CD4-positive, alpha-beta memory T cell (primary cell): ENCODE measurements around the gene ERI2. TPM values are rescaled to one million over a fixed set of nuclear protein-coding genes. Genes with fewer than 3 reads are reported as not detected.
A peak's percentile ranks its signal among the peaks of the same experiment; 100 is the strongest.
"Not testable (repeated sequence)": the region's sequence is repeated elsewhere in the genome, so short reads cannot be mapped to it uniquely, and the experiment has no call there.

Experiments
- CTCF ChIA-PET: fragments of 350-600 bp; sonication (Branson Sonifier 250); formaldehyde crosslinking; loops from one replicate; lab custom pipeline; 2021; ENCODE audit warnings: inconsistent platforms; ENCODE audit not compliant: partially characterized antibody; lab: Charles Lee
- POLR2A ChIA-PET: fragments of 350-600 bp; sonication (Branson Sonifier 250); formaldehyde crosslinking; loops from one replicate; lab custom pipeline; 2021; ENCODE audit not compliant: partially characterized antibody; lab: Charles Lee
- DNase-seq, 5 donors: peaks; one replicate each; pipeline versions ENCODE4 v3.0.0 to v3.0.0-alpha.2; 2020 to 2022; ENCODE audit warnings: mixed read lengths in 1 of 5
- H3K27ac ChIP-seq: one replicate; pipeline ENCODE4 v1.7.0; 2013; ENCODE audit warnings: low read depth, low read length
- H3K27me3 ChIP-seq: 2 replicates; pipeline ENCODE4 v1.7.0; 2013; ENCODE audit warnings: mild to moderate bottlenecking, low read length, moderate library complexity; ENCODE audit not compliant: insufficient read depth
- H3K36me3 ChIP-seq: 2 replicates; pipeline ENCODE4 v1.7.0; 2013; ENCODE audit warnings: mild to moderate bottlenecking, low read length, moderate library complexity; ENCODE audit not compliant: insufficient read depth
- H3K4me1 ChIP-seq: 2 replicates; pipeline ENCODE4 v1.7.0; 2013; ENCODE audit warnings: mild to moderate bottlenecking, low read length, moderate library complexity; ENCODE audit not compliant: insufficient read depth
- H3K4me3 ChIP-seq, 2 donors: one replicate each; pipeline ENCODE4 v1.7.0; 2013; ENCODE audit warnings: low read length in 2 of 2, mild to moderate bottlenecking in 1 of 2
- H3K9me3 ChIP-seq, 2 donors: one replicate each; pipeline ENCODE4 v1.7.0; 2013; ENCODE audit warnings: low read length in 2 of 2, control low read depth in 1 of 2; ENCODE audit not compliant: control insufficient read depth in 1 of 2
- H3K27ac Mint-ChIP-seq, 7 donors: one replicate each; pipeline ENCODE4 v1.8.0; 2020 to 2021; ENCODE audit warnings: mixed read lengths in 7 of 7, mild to moderate bottlenecking in 6 of 7, inconsistent platforms in 3 of 7, moderate library complexity in 3 of 7
- H3K27me3 Mint-ChIP-seq, 2 donors: one replicate each; pipeline ENCODE4 v1.8.0; 2020 to 2021; ENCODE audit warnings: mixed read lengths in 2 of 2
- H3K36me3 Mint-ChIP-seq, 2 donors: one replicate each; pipeline ENCODE4 v1.8.0; 2020 to 2021; ENCODE audit warnings: mixed read lengths in 2 of 2, inconsistent platforms in 1 of 2, mild to moderate bottlenecking in 1 of 2
- H3K4me1 Mint-ChIP-seq, 4 donors: one replicate each; pipeline ENCODE4 v1.8.0; 2020 to 2021; ENCODE audit warnings: mixed read lengths in 4 of 4, mild to moderate bottlenecking in 1 of 4
- H3K4me3 Mint-ChIP-seq, 8 donors: one replicate each; pipeline ENCODE4 v1.8.0; 2020 to 2021; ENCODE audit warnings: mixed read lengths in 8 of 8, mild to moderate bottlenecking in 7 of 8, moderate library complexity in 6 of 8, inconsistent platforms in 3 of 8
- H3K9me3 Mint-ChIP-seq, 8 donors: one replicate each; pipeline ENCODE4 v1.8.0; 2020 to 2021; ENCODE audit warnings: mixed read lengths in 8 of 8, mild to moderate bottlenecking in 5 of 8, inconsistent platforms in 3 of 8, moderate library complexity in 1 of 8
- intact Hi-C: fragments of 100-400 bp; cut with micrococcal nuclease; formaldehyde crosslinking; loops from one replicate; pipeline ENCODE4 v1.15.1; 2023
- polyA plus RNA-seq, 2 donors: library from polyadenylated mRNA; unstranded; fragments of 300-500 nt; fragmentation: Illumina TruSeq; gene quantifications; one replicate each; pipeline ENCODE4 v1.2.3, GENCODE V29; 2021
- total RNA-seq, 2 experiments: library from RNA; stranded (reverse); gene quantifications; one replicate each; pipeline ENCODE4 v1.2.3, GENCODE V29; 2021

Gene ERI2
- total and polyA plus RNA-seq, 4 experiments from 2014 or later = 2.8 to 4.0 (median 3.5) TPM

GRCh38 chr16:20762404-20763123, 43.7 kb downstream of the ERI2 start:
- intact Hi-C loops = loop anchor here (1.0 to 5.0 kb wide), 2 partner anchors 21 to 140 kb away; partner anchors contain the start of genes DCUN1D3, LYRM1 and THUMPD1
- Histone ChIP-seq H3K27me3 (no peaks in the 10 kb centered on the region), H3K9me3 (no peaks in the 10 kb centered on the region), H3K4me1 (peaks cover 20% of the 10 kb centered on the region), H3K27ac (peak overlapping the region; percentile 64), H3K36me3 (no peaks in the 10 kb centered on the region), H3K4me3 (no peak overlapping the region)
- ChIA-PET POLR2A (interaction anchor here (4.9 kb wide), 1 partner anchor 21 kb away, joined by 32 read pairs; the partner anchor contains the start of gene THUMPD1), CTCF (interaction anchor here (0.6 to 0.9 kb wide), 2 partner anchors 22 to 866 kb away, joined by 3 to 4 read pairs; no protein-coding TSS in a partner anchor)
- peaks cover 0 to 11% (median 4%) of the 10 kb centered on the region in 8 donors for H3K9me3 Mint-ChIP-seq
- peak overlapping the region in 6 of 7 donors; percentile 80 to 99 (median 98) for H3K27ac Mint-ChIP-seq
- H3K36me3 Mint-ChIP-seq = peaks cover 9 to 18% of the 10 kb centered on the region in 2 donors
- DNase-seq = no peak
- peaks cover 12 to 34% (median 24%) of the 10 kb centered on the region in 4 donors for H3K4me1 Mint-ChIP-seq
- no peaks in the 10 kb centered on the region for H3K27me3 Mint-ChIP-seq
- H3K4me3 Mint-ChIP-seq = peak overlapping the region; percentile 88 to 97 (median 94)

GRCh38 chr16:20761175-20761574, 45.1 kb downstream of the ERI2 start:
- intact Hi-C loops = loop anchor here (5.0 kb wide), 1 partner anchor 141 kb away; the partner anchor contains the start of genes DCUN1D3 and LYRM1
- Mint-ChIP-seq H3K36me3 (peaks cover 9 to 18% of the 10 kb centered on the region in 2 donors), H3K27me3 (no peaks in the 10 kb centered on the region), H3K4me3 (peak overlapping the region in 1 of 8 donors; percentile 5), H3K4me1 (peaks cover 12 to 34% (median 24%) of the 10 kb centered on the region in 4 donors), H3K9me3 (peaks cover 0 to 11% (median 5%) of the 10 kb centered on the region in 8 donors), H3K27ac (no peak overlapping the region)
- H3K9me3 ChIP-seq = no peaks in the 10 kb centered on the region
- DNase-seq = no peak
- no peak overlapping the region for H3K4me3 ChIP-seq
- H3K36me3 ChIP-seq = no peaks in the 10 kb centered on the region
- H3K27me3 ChIP-seq = no peaks in the 10 kb centered on the region
- CTCF ChIA-PET = no interaction called here
- no peak overlapping the region for H3K27ac ChIP-seq
- POLR2A ChIA-PET = interaction anchor here (4.9 kb wide), 1 partner anchor 20 kb away, joined by 32 read pairs; the partner anchor contains the start of gene THUMPD1
- peaks cover 20% of the 10 kb centered on the region for H3K4me1 ChIP-seq

- H3K27me3 ChIP-seq = no peaks in the 10 kb centered on the region
- H3K27ac ChIP-seq = no peak overlapping the region
- CTCF ChIA-PET = no interaction called here
- peaks cover 20% of the 10 kb centered on the region for H3K4me1 ChIP-seq
- no peak for DNase-seq
- H3K27me3 Mint-ChIP-seq = no peaks in the 10 kb centered on the region
- H3K36me3 ChIP-seq = no peaks in the 10 kb centered on the region
- no peaks in the 10 kb centered on the region for H3K9me3 ChIP-seq
- no peak overlapping the region for H3K4me3 ChIP-seq
- intact Hi-C loops = loop anchor here (5.0 kb wide), 1 partner anchor 142 kb away; the partner anchor contains the start of genes DCUN1D3 and LYRM1
- peaks cover 12 to 34% (median 24%) of the 10 kb centered on the region in 4 donors for H3K4me1 Mint-ChIP-seq
- peaks cover 0 to 11% (median 5%) of the 10 kb centered on the region in 8 donors for H3K9me3 Mint-ChIP-seq
- peaks cover 9 to 18% of the 10 kb centered on the region in 2 donors for H3K36me3 Mint-ChIP-seq
- H3K27ac Mint-ChIP-seq = no peak overlapping the region
- POLR2A ChIA-PET = interaction anchor here (4.9 kb wide), 1 partner anchor 19 kb away, joined by 32 read pairs; the partner anchor contains the start of gene THUMPD1
- H3K4me3 Mint-ChIP-seq = no peak overlapping the region
These were observed 45.9 kb downstream of the ERI2 start for GRCh38 chr16:20760346-20760745.

DNA sequence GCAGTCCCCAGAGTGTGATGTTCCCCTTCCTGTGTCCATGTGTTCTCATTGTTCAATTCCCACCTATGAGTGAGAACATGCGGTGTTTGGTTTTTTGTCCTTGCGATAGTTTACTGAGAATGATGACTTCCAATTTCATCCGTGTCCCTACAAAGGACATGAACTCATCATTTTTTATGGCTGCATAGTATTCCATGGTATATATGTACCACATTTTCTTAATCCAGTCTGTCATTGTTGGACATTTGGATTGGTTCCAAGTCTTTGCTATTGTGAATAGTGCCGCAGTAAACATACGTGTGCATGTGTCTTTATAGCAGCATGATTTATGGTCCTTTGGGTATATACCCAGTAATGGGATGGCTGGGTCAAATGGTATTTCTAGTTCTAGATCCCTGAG, 50.5 kb downstream of the ERI2 start:
- H3K27ac ChIP-seq, H3K4me3 ChIP-seq, H3K4me3 Mint-ChIP-seq, DNase-seq, H3K4me1 Mint-ChIP-seq, H3K27me3 Mint-ChIP-seq, intact Hi-C loops, H3K27me3 ChIP-seq, H3K36me3 Mint-ChIP-seq, H3K27ac Mint-ChIP-seq, CTCF ChIA-PET, POLR2A ChIA-PET, H3K4me1 ChIP-seq, H3K9me3 ChIP-seq, H3K36me3 ChIP-seq: not testable (repeated sequence)
- peaks cover 0 to 21% (median 12%) of the 10 kb centered on the region in 8 donors for H3K9me3 Mint-ChIP-seq

DNA sequence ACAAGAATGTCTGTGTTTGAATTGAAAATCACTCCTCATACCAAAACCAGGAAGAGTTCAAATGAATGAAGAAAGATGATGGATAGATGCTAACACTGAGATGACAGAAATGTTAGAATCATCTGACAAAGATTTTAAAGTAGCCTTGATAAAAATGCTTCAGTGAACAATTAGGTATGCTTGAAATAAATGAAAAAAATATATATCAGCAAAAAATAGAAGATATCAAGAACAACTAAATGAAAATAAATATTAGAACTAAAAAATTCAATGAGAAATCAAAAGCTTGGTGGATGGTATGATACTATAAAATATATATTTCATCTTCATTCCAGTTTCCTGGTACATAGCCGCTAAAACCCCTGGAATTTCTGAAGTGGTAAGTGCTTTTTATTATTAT, 51.0 kb downstream of the ERI2 start:
- no peaks in the 10 kb centered on the region for H3K27me3 ChIP-seq
- H3K4me3 ChIP-seq = no peak overlapping the region
- Mint-ChIP-seq H3K4me1 (no peaks in the 10 kb centered on the region), H3K27me3 (peaks cover 0 to 6% of the 10 kb centered on the region in 2 donors), H3K27ac (no peak overlapping the region), H3K36me3 (peaks cover 0 to 7% of the 10 kb centered on the region in 2 donors), H3K9me3 (peaks cover 0 to 20% (median 11%) of the 10 kb centered on the region in 8 donors), H3K4me3 (no peak overlapping the region)
- ChIA-PET CTCF (no interaction called here), POLR2A (no interaction called here)
- H3K4me1 ChIP-seq = no peaks in the 10 kb centered on the region
- H3K27ac ChIP-seq = no peak overlapping the region
- H3K9me3 ChIP-seq = peaks cover 0 to 5% of the 10 kb centered on the region in 2 donors
- intact Hi-C loops = no loop called here
- no peak for DNase-seq
- no peaks in the 10 kb centered on the region for H3K36me3 ChIP-seq

GRCh38 chr16:20753727-20754126, 52.5 kb downstream of the ERI2 start:
- Histone ChIP-seq H3K27ac (no peak overlapping the region), H3K4me3 (no peak overlapping the region), H3K9me3 (peaks cover 0 to 5% of the 10 kb centered on the region in 2 donors), H3K27me3 (no peaks in the 10 kb centered on the region), H3K4me1 (no peaks in the 10 kb centered on the region), H3K36me3 (no peaks in the 10 kb centered on the region)
- intact Hi-C loops = no loop called here
- ChIA-PET CTCF (no interaction called here), POLR2A (no interaction called here)
- DNase-seq = no peak
- H3K4me1 Mint-ChIP-seq = no peaks in the 10 kb centered on the region
- H3K36me3 Mint-ChIP-seq = no peaks in the 10 kb centered on the region
- H3K27ac Mint-ChIP-seq = no peak overlapping the region
- H3K9me3 Mint-ChIP-seq = peaks cover 0 to 22% (median 9%) of the 10 kb centered on the region in 8 donors
- no peak overlapping the region for H3K4me3 Mint-ChIP-seq
- peaks cover 0 to 6% of the 10 kb centered on the region in 2 donors for H3K27me3 Mint-ChIP-seq

DNA sequence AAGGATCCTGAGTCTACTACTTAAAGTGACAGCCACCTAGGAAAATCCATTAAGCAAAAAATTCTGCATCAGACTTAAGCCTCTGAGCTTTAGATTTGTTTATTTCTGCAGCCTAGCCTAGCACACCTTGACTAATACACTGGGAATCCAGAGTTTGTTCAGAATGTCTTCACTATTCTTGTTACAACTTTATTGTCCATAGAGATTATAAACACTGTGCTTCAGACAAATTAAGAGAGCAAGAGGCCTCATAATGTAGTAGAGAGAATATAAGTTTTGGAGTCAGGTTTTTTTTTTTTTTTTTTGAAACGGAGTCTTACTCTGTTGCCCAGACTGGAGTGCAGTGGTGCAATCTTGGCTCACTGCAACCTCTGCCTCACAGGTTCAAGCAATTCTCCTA, 55.7 kb downstream of the ERI2 start:
- Histone ChIP-seq H3K27ac (no peak overlapping the region), H3K27me3 (no peaks in the 10 kb centered on the region), H3K36me3 (no peaks in the 10 kb centered on the region), H3K4me1 (no peaks in the 10 kb centered on the region), H3K4me3 (no peak overlapping the region), H3K9me3 (peaks cover 0 to 11% of the 10 kb centered on the region in 2 donors)
- no peaks in the 10 kb centered on the region for H3K4me1 Mint-ChIP-seq
- peaks cover 4 to 6% of the 10 kb centered on the region in 2 donors for H3K36me3 Mint-ChIP-seq
- H3K4me3 Mint-ChIP-seq = no peak overlapping the region
- CTCF ChIA-PET = no interaction called here
- peaks cover 0 to 6% of the 10 kb centered on the region in 2 donors for H3K27me3 Mint-ChIP-seq
- H3K9me3 Mint-ChIP-seq = peaks cover 0 to 35% (median 21%) of the 10 kb centered on the region in 8 donors
- no peak overlapping the region for H3K27ac Mint-ChIP-seq
- POLR2A ChIA-PET = interaction anchor here (1.2 kb wide), 1 partner anchor 13 kb away, joined by 3 read pairs; the partner anchor contains the start of gene ACSM3
- no peak for DNase-seq
- intact Hi-C loops = no loop called here
